Measurements from ENCODE around the gene PKLR. TPM values are rescaled to one million over a fixed set of nuclear protein-coding genes. Genes with fewer than 3 reads are reported as not detected.
"Not testable (repeated sequence)": the region's sequence is repeated elsewhere in the genome, so short reads cannot be mapped to it uniquely, and the experiment has no call there.

PKLR gene
- total RNA-seq, 1 experiment from 2014 or later = 0.17 TPM

- Histone ChIP-seq H2AFZ (ENCODE audit: low read depth, low read length, poor library complexity, severe bottlenecking) (no peak overlapping the region), H3K9ac (ENCODE audit: low read length) (no peak overlapping the region), H4K20me1 (ENCODE audit: insufficient read depth) (0 out of 2 replicates have a peak, but pooled peaks cover 2% of the 10 kb centered on the region), H3K79me2 (ENCODE audit: insufficient read depth, low read length) (peaks cover 31% of the 10 kb centered on the region; the same call in 1 of the 2 replicates), H3K4me1 (ENCODE audit: control insufficient read depth in 1 of 2, insufficient read depth in 2 of 2, low read length in 2 of 2) (peaks cover 6 to 8% of the 10 kb centered on the region in 2 experiments), H3K9me2 (ENCODE audit: insufficient read depth) (no peaks in the 10 kb centered on the region), H3K4me3 (replicated peaks in 1 of 2; ENCODE audit: low read depth in 1 of 2, low read length in 2 of 2) (no peak overlapping the region), H3K36me3 (ENCODE audit: control insufficient read depth in 1 of 2, insufficient read depth in 2 of 2, low read length in 2 of 2) (peaks cover 24 to 28% of the 10 kb centered on the region in 2 experiments; a peak in 3 of 4 replicates), H3K4me2 (ENCODE audit: low read length) (no peak overlapping the region), H3K27ac (ENCODE audit: low read depth, low read length) (no peak overlapping the region), H3K27me3 (ENCODE audit: insufficient read depth, low read length) (no peaks in the 10 kb centered on the region), H3K9me3 (ENCODE audit: control insufficient read depth in 1 of 2, insufficient read depth in 1 of 2, low read depth in 1 of 2, low read length in 2 of 2) (no peaks in the 10 kb centered on the region)
- intact Hi-C loops (cut with micrococcal nuclease) = loop anchor here (10.0 kb wide), 1 partner anchor 155 kb away; the partner anchor contains the start of genes KRTCAP2 and TRIM46
- POLR2A ChIA-PET = no interaction called here
- DNase-seq (ENCODE audit: low read depth, low spot score) = no peak
- no peak for ATAC-seq
- RAD21 ChIA-PET (ENCODE audit: low non-redundant PET in 1 of 2, low total read pairs in 2 of 2, uncharacterized antibody in 2 of 2, unreplicated experiment in 2 of 2) = no interaction called here
- BruUV-seq (replicated peaks) = no TSS peak
- CTCF ChIA-PET = no interaction called here
- no peak for TF ChIP-seq EZH2 (IDR thresholded peaks at IDR 0.05)
- no peak for TF ChIP-seq SP1 (IDR thresholded peaks at IDR 0.05; ENCODE audit: low read depth)
- no peak for TF ChIP-seq CEBPB (IDR thresholded peaks at IDR 0.05; ENCODE audit: low read depth)
- TF ChIP-seq SIN3A (IDR thresholded peaks at IDR 0.05; ENCODE audit: low read depth) = no peak
- TF ChIP-seq POLR2A (IDR thresholded peaks at IDR 0.05; ENCODE audit: borderline replicate concordance, extremely low read depth, insufficient read depth, insufficient read length) = no peak
- TF ChIP-seq YY1 (IDR thresholded peaks at IDR 0.05; ENCODE audit: extremely low read depth, insufficient replicate concordance, low read depth, low read length) = no peak
- no peak for TF ChIP-seq ELF1 (IDR thresholded peaks at IDR 0.05; ENCODE audit: borderline replicate concordance, low read depth)
- no peak for TF ChIP-seq ZNF274 (IDR thresholded peaks at IDR 0.05; ENCODE audit: low read depth, low read length)
Measured at GRCh38 chr1:155329980-155330598, 28.9 kb upstream of the PKLR start.

DNA sequence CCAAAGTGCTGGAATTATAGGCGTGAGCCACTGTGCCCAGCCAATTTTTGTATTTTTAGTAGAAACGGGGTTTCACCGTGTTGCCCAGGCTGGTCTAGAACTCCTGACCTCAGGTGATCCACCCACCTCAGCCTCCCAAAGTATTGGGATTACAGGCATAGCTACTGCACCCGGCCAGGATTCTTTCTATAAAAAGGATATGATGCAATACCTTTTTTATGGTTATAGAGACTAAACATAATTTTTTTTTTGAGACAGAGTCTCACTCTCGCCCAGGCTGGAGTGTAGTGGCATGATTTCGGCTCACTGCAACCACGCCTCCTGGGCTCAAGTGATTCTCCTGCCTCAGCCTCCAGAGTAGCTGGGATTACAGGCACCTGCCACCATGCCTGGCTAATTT is 27.6 kb upstream of the PKLR start:
- POLR2A ChIA-PET = not testable (repeated sequence)
- intact Hi-C loops (cut with micrococcal nuclease) = loop anchor here (10.0 kb wide), 1 partner anchor 154 kb away; the partner anchor contains the start of genes KRTCAP2 and TRIM46

More for the DNA sequence above, 27.6 kb upstream of the PKLR start:
- CTCF ChIA-PET = interaction anchor here (1.4 kb wide), 1 partner anchor 78 kb away, joined by 4 read pairs; no protein-coding TSS in a partner anchor
- H2AFZ ChIP-seq (ENCODE audit: low read depth, low read length, poor library complexity, severe bottlenecking); H4K20me1 ChIP-seq (ENCODE audit: insufficient read depth); H3K9me2 ChIP-seq (ENCODE audit: insufficient read depth); BruUV-seq (replicated peaks); H3K4me2 ChIP-seq (ENCODE audit: low read length); H3K9me3 ChIP-seq (ENCODE audit: control insufficient read depth in 1 of 2, insufficient read depth in 1 of 2, low read depth in 1 of 2, low read length in 2 of 2); ATAC-seq; H3K27ac ChIP-seq (ENCODE audit: low read depth, low read length); RAD21 ChIA-PET (ENCODE audit: low non-redundant PET in 1 of 2, low total read pairs in 2 of 2, uncharacterized antibody in 2 of 2, unreplicated experiment in 2 of 2); DNase-seq (ENCODE audit: low read depth, low spot score); H3K27me3 ChIP-seq (ENCODE audit: insufficient read depth, low read length); H3K4me3 ChIP-seq (replicated peaks in 1 of 2; ENCODE audit: low read depth in 1 of 2, low read length in 2 of 2); H3K9ac ChIP-seq (ENCODE audit: low read length): not testable (repeated sequence)
- Histone ChIP-seq H3K36me3 (ENCODE audit: control insufficient read depth in 1 of 2, insufficient read depth in 2 of 2, low read length in 2 of 2) (peaks cover 24 to 28% of the 10 kb centered on the region in 2 experiments; a peak in 3 of 4 replicates), H3K79me2 (ENCODE audit: insufficient read depth, low read length) (peaks cover 39% of the 10 kb centered on the region; the same call in 1 of the 2 replicates), H3K4me1 (ENCODE audit: control insufficient read depth in 1 of 2, insufficient read depth in 2 of 2, low read length in 2 of 2) (peaks cover 6 to 11% of the 10 kb centered on the region in 2 experiments)
